Thyroid gland (tissue), 4 donors: ENCODE results near the gene FAM20C. TPM values are rescaled to one million over a fixed set of nuclear protein-coding genes. Genes with fewer than 3 reads are reported as not detected.

Source experiments
- DNase-seq, 2 donors: peaks; one replicate each; pipeline ENCODE4 v3.0.0-alpha.2; 2019
- H3K27ac ChIP-seq, 3 donors: fragments of 200-600 bp; sonication (generic); 1 replicate in 2 of 3; 2 replicates in 1 of 3; pipeline ENCODE4 v1.5.1; 2016 to 2019; ENCODE audit warnings: mild to moderate bottlenecking in 1 of 3, moderate library complexity in 1 of 3
- H3K27me3 ChIP-seq: fragments of 200-600 bp; sonication (generic); one replicate; pipeline ENCODE4 v1.5.1; 2019
- H3K36me3 ChIP-seq, 2 donors: fragments of 200-600 bp; sonication (generic); one replicate each; pipeline ENCODE4 v1.5.1; 2016 to 2019
- H3K4me1 ChIP-seq, 2 donors: fragments of 200-600 bp; sonication (generic); one replicate each; pipeline ENCODE4 v1.5.1; 2017 to 2019
- H3K4me3 ChIP-seq, 3 donors: fragments of 200-600 bp; sonication (generic); replicated peaks in 1 of 3; 1 replicate in 2 of 3; 2 replicates in 1 of 3; pipeline ENCODE4 v1.5.1; 2016; ENCODE audit warnings: mild to moderate bottlenecking in 1 of 3
- H3K9me3 ChIP-seq: fragments of 200-600 bp; sonication (generic); one replicate; pipeline ENCODE4 v1.5.1; 2017
- CTCF ChIP-seq, 6 experiments: fragments of 200-600 bp in 3 of 6; fragments of 450-650 bp in 3 of 6; sonication (generic) in 3 of 6; IDR thresholded peaks; one replicate each; pipeline ENCODE4 v1.5.1; 2016 to 2019; ENCODE audit warnings: antibody characterized with exemption in 6 of 6, mild to moderate bottlenecking in 2 of 6, inconsistent platforms in 1 of 6, moderate library complexity in 1 of 6
- POLR2A ChIP-seq, 2 donors: fragments of 450-650 bp; IDR thresholded peaks; one replicate each; pipeline ENCODE4 v1.6.1; 2017; ENCODE audit warnings: antibody characterized with exemption in 2 of 2, mild to moderate bottlenecking in 2 of 2, moderate library complexity in 1 of 2
- WGBS, 2 donors: methylation state at CpG; one replicate each; pipeline ENCODE4 v1.1.5; 2017; 5-methylcytosine and 5-hydroxymethylcytosine counted together
- intact Hi-C: fragments of 100-400 bp; cut with DNase I; formaldehyde crosslinking; loops from one replicate; pipeline ENCODE4 v1.15.1; 2023
- total RNA-seq, 4 donors: library from RNA; depleted of rRNA; stranded (reverse); fragments of >200 nt; gene quantifications; one replicate each; pipeline ENCODE4 v1.2.3, GENCODE V29; 2016

The FAM20C gene
- total RNA-seq, 4 donors from 2014 or later: 14.0 to 41.8 (median 23.3) TPM

DNA sequence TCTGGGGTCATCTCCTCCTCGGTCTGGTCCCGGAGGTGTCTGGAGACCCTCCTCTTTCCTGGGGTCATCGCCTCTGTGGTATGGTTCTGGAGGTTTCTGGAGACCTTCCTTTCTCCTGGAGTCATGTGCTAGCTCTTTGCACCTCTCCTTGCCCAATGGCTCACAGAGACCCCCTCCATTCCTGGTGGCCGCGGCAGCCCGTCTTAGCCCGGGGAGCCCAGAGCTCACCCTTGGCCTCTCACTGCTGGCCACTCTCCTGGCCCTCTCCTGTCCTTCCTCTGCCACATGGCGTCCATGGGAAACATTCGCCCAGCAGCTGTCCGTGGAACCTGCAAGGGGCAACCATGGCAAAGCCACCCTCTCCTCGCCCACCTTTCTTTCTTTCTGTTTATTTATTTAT lies 77.3 kb downstream of the FAM20C start:
- 86 to 90% methylated on average over 11 of the region's 11 CpGs for WGBS, 2 donors
- Histone ChIP-seq H3K4me3 (no peak overlapping the region), H3K36me3 (no peaks in the 10 kb centered on the region), H3K27me3 (no peaks in the 10 kb centered on the region), H3K27ac (no peak overlapping the region), H3K9me3 (no peaks in the 10 kb centered on the region), H3K4me1 (no peaks in the 10 kb centered on the region)
- no peak for DNase-seq
- intact Hi-C loops: no loop called here
- no peak for TF ChIP-seq POLR2A (IDR thresholded peaks at IDR 0.05)
- no peak for TF ChIP-seq CTCF (IDR thresholded peaks at IDR 0.05)

DNA sequence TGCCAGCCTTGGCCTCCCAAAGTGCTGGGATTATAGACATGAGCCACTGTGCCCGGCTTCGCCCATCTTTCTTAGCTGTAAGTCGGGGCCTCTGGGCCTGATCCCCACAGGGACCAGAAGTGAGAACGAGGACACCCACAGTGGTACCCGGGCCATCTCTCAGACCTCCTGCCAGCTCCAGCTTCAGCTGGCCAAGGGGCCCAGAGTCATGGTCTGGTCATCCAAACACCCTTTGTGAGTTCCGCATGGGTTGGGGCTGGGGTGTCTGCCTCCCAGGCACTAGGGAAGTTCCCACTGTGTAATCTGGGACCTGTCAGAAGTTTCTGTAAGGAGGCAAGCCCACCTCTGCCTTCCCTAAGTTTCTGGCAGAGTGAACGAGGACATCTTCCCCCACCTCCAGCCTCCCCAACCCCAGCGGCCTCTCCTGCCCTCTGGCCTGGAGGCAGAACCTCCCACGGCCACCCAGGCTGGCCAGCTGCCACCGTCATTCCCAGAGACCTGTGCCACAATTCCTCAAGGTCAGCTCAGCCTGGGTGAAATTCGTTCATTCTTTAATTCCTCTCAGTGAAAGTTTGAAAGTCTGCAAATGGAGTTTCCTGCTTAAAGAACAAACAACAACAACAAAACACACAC lies 78.1 kb downstream of the FAM20C start:
- Histone ChIP-seq H3K9me3 (no peaks in the 10 kb centered on the region), H3K36me3 (no peaks in the 10 kb centered on the region), H3K4me1 (no peaks in the 10 kb centered on the region), H3K27ac (no peak overlapping the region), H3K27me3 (no peaks in the 10 kb centered on the region), H3K4me3 (no peak overlapping the region)
- intact Hi-C loops: no loop called here
- TF ChIP-seq CTCF (IDR thresholded peaks at IDR 0.05) (no peak), POLR2A (IDR thresholded peaks at IDR 0.05) (no peak)
- 67 to 70% methylated on average over 9 to 11 of the region's 11 CpGs for WGBS, 2 donors
- no peak for DNase-seq

DNA sequence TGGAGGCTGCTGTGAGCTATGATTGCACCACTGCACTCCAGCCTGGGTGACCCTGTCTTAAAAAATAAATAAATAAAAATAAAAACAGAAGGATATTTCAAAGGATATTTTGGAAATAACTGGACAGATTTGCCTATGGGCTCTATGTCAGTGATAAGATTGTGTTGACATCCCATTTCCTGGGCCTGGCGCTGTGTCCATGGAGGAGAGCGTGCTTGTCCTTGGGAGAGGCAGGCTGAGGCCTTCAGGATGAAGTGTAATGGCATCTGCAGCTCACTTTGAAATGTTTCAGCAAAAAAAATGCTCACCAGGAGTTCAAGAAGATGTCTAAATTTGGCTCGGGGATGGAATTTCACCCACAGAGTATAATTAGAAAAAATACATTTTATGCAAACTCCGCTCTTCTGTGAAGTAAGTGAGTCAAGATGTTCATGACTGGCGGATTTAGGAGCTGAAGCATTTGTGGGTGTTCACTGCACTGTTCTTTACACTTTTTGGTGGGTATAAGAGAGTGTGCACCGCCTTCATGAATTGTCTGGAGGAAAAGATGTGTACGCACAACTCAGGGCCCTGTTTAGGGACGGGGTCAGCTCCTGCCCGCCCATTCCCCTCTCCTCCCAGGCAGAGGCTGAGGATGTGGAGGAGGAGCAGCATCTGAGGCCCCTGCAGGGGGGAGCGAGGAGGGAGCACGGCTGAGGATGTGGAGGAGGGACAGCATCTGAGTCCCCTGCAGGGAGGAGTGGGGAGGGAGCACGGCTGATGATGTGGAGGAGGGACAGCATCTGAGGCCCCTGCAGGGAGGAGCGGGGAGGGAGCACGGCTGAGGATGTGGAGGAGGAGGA lies 79.1 kb downstream of the FAM20C start:
- no peak for TF ChIP-seq CTCF (IDR thresholded peaks at IDR 0.05)
- TF ChIP-seq POLR2A (IDR thresholded peaks at IDR 0.05): no peak
- no peaks in the 10 kb centered on the region for H3K4me1 ChIP-seq
- no peaks in the 10 kb centered on the region for H3K9me3 ChIP-seq
- no peaks in the 10 kb centered on the region for H3K36me3 ChIP-seq
- intact Hi-C loops: no loop called here
- H3K27ac ChIP-seq: no peak overlapping the region
- no peak for DNase-seq
- WGBS, 2 donors: 83 to 88% methylated on average over 14 of the region's 14 CpGs
- H3K4me3 ChIP-seq: no peak overlapping the region
- H3K27me3 ChIP-seq: no peaks in the 10 kb centered on the region

GRCh38 chr7:272108-272615 lies 79.8 kb downstream of the FAM20C start:
- Histone ChIP-seq H3K4me1 (no peaks in the 10 kb centered on the region), H3K27ac (no peak overlapping the region), H3K27me3 (no peaks in the 10 kb centered on the region), H3K9me3 (no peaks in the 10 kb centered on the region), H3K4me3 (no peak overlapping the region), H3K36me3 (no peaks in the 10 kb centered on the region)
- WGBS, 2 donors: 80 to 85% methylated on average over 16 to 18 of the region's 18 CpGs
- intact Hi-C loops: no loop called here
- no peak for TF ChIP-seq POLR2A (IDR thresholded peaks at IDR 0.05)
- DNase-seq: no peak

DNA sequence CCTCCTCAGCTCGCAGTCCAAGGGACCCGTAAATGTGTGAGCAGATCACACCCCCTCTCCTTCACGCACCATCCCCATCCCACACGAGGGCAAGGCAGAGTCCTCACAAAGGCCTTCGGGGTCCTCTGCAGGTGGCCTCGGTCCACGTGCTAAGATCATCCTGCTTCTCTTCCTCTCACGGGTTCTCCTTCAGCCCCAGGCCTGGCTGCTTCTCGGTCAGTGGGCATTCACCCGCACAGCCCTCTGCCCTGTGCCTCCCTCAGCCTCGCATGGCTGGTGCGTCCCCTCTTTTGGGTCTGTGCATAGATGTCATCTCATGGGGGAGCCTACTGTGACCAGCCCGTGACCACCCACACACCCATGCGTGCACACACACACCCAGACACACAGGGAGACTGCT lies 80.3 kb downstream of the FAM20C start:
- no peak overlapping the region for H3K4me3 ChIP-seq
- TF ChIP-seq CTCF (IDR thresholded peaks at IDR 0.05) (no peak), POLR2A (IDR thresholded peaks at IDR 0.05) (no peak)
- intact Hi-C loops: no loop called here
- H3K4me1 ChIP-seq: no peaks in the 10 kb centered on the region
- no peaks in the 10 kb centered on the region for H3K9me3 ChIP-seq
- no peak overlapping the region for H3K27ac ChIP-seq
- H3K36me3 ChIP-seq: no peaks in the 10 kb centered on the region
- no peaks in the 10 kb centered on the region for H3K27me3 ChIP-seq
- DNase-seq: no peak
- WGBS, 2 donors: 84 to 90% methylated on average over 14 of the region's 14 CpGs
